Ishikawa (cell line): ENCODE data around the gene IDI2.

Experiments used
- CEBPB ChIP-seq: IDR thresholded peaks from 2 replicates; pipeline ENCODE4 v1.6.1; 2012
- CREB1 ChIP-seq: IDR thresholded peaks from 2 replicates; pipeline ENCODE4 v1.6.1; 2012; ENCODE audit warnings: low read depth
- EGR1 ChIP-seq: IDR thresholded peaks from 2 replicates; pipeline ENCODE4 v1.6.1; 2012
- EP300 ChIP-seq: IDR thresholded peaks from 2 replicates; pipeline ENCODE4 v1.6.1; 2012; ENCODE audit warnings: borderline replicate concordance
- FOXM1 ChIP-seq: IDR thresholded peaks from 2 replicates; pipeline ENCODE4 v1.6.1; 2012; ENCODE audit warnings: low read depth, borderline replicate concordance
- NFIC ChIP-seq: IDR thresholded peaks from 2 replicates; pipeline ENCODE4 v1.6.1; 2012
- RAD21 ChIP-seq: IDR thresholded peaks from 2 replicates; pipeline ENCODE4 v1.6.1; 2012; ENCODE audit warnings: low read depth
- TCF12 ChIP-seq: IDR thresholded peaks from 2 replicates; pipeline ENCODE4 v1.6.1; 2012; ENCODE audit warnings: low read depth
- TEAD4 ChIP-seq: IDR thresholded peaks from 2 replicates; pipeline ENCODE4 v1.6.1; 2012
- USF1 ChIP-seq: IDR thresholded peaks from 2 replicates; pipeline ENCODE4 v1.6.1; 2012
- TF ChIP-seq, protein P1 (sequence below): IDR thresholded peaks from 2 replicates; pipeline ENCODE4 v1.6.1; 2012; ENCODE audit warnings: low read depth, mild to moderate bottlenecking
- TF ChIP-seq, protein P2 (sequence below): IDR thresholded peaks from 2 replicates; pipeline ENCODE4 v1.6.1; 2012

DNA sequence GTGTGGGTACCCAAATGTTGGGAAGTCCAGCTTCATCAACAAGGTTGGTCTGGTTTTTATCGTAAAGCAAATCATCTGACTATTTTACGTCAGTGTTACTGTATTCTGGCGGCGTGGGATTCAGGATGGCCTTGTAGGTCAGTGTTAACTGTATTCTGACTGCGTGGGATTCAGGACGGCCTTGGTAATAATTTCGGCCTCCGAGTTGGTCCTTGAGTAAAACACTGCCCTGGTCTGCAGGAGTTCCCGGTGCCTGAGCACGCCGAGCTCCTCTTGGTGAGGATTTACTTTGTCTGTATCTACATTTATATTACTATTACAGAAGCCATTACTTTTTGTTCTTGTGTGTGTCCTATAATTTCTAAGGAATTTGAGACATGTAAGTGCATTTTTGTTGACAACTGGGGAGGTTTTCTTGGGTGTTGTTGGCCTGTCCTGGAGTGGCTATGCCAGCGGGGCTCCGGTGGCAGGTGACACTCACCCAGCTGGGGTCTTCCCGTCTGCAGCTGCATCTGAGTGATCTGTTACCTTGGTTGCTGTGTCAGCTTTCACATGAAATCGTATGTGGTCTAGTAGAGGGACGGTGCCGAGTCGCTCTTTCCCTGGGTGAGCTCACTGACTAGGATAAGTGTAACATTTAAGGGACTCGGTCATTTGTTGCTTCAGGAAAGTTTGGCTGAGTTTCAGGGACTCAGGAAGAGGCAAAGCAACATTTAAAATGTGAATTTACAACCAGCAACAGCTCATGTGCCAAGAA, 28.2 kb downstream of the IDI2 start:
- TF ChIP-seq, protein P1, sequence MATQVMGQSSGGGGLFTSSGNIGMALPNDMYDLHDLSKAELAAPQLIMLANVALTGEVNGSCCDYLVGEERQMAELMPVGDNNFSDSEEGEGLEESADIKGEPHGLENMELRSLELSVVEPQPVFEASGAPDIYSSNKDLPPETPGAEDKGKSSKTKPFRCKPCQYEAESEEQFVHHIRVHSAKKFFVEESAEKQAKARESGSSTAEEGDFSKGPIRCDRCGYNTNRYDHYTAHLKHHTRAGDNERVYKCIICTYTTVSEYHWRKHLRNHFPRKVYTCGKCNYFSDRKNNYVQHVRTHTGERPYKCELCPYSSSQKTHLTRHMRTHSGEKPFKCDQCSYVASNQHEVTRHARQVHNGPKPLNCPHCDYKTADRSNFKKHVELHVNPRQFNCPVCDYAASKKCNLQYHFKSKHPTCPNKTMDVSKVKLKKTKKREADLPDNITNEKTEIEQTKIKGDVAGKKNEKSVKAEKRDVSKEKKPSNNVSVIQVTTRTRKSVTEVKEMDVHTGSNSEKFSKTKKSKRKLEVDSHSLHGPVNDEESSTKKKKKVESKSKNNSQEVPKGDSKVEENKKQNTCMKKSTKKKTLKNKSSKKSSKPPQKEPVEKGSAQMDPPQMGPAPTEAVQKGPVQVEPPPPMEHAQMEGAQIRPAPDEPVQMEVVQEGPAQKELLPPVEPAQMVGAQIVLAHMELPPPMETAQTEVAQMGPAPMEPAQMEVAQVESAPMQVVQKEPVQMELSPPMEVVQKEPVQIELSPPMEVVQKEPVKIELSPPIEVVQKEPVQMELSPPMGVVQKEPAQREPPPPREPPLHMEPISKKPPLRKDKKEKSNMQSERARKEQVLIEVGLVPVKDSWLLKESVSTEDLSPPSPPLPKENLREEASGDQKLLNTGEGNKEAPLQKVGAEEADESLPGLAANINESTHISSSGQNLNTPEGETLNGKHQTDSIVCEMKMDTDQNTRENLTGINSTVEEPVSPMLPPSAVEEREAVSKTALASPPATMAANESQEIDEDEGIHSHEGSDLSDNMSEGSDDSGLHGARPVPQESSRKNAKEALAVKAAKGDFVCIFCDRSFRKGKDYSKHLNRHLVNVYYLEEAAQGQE = no peak
- TF ChIP-seq CEBPB (no peak), TCF12 (no peak), EP300 (no peak), CREB1 (no peak), USF1 (no peak), FOXM1 (no peak), TEAD4 (no peak), RAD21 (no peak), NFIC (no peak), EGR1 (no peak)
- TF ChIP-seq, protein P2, sequence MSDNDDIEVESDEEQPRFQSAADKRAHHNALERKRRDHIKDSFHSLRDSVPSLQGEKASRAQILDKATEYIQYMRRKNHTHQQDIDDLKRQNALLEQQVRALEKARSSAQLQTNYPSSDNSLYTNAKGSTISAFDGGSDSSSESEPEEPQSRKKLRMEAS = no peak
